AG04449 (cell line): ENCODE measurements around the gene BRMS1L.

Experiments
- CTCF ChIA-PET: fragments of 350-600 bp; formaldehyde crosslinking; extraction: SDS; loops from one replicate; lab custom pipeline; 2021; ENCODE audit warnings: antibody characterized with exemption; lab: Yijun Ruan, JAX
- POLR2A ChIA-PET: fragments of 400-600, 350-600 bp; formaldehyde crosslinking; extraction: SDS; loops from one replicate; lab custom pipeline; 2020; ENCODE audit warnings: antibody characterized with exemption, inconsistent platforms; lab: Yijun Ruan, JAX
- DNase-seq: peaks from one replicate; pipeline ENCODE4 v3.0.0-alpha.2; 2010; ENCODE audit warnings: low read depth, low spot score
- H3K4me3 ChIP-seq: 2 replicates; pipeline ENCODE4 v1.5.1; 2011; ENCODE audit warnings: low read depth, mild to moderate bottlenecking, control low read depth, low read length
- TF ChIP-seq, protein P1 (sequence below): IDR thresholded peaks from one replicate; pipeline ENCODE4 v1.5.1; 2011; ENCODE audit warnings: mild to moderate bottlenecking, moderate library complexity, low read length, control low read depth, inconsistent platforms; ENCODE audit not compliant: insufficient read depth; ENCODE audit errors: missing control alignments

BRMS1L gene

DNA sequence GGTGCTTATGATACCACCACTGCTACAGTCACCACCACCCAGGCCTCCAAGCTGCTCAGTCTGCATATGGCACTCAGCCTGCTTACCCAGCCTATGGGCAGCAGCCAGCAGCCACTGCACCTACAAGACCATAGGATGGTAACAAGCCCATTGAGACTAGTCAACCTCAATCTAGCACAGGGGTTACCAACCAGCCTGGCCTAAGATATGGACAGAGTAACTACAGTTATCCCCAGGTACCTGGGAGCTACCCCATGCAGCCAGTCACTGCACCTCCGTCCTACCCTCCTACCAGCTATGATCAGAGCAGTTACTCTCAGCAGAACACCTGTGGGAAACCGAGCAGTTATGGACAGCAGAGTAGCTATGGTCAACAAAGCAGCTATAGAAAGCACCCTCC, 55.1 kb downstream of the BRMS1L start:
- no peak for DNase-seq
- ChIA-PET CTCF (interaction anchor here (1.2 to 3.8 kb wide), 5 partner anchors 59 to 493 kb away, joined by 3 to 36 read pairs (median 4); no protein-coding TSS in a partner anchor), POLR2A (no interaction called here)
- no peak overlapping the region for H3K4me3 ChIP-seq
- TF ChIP-seq, protein P1, sequence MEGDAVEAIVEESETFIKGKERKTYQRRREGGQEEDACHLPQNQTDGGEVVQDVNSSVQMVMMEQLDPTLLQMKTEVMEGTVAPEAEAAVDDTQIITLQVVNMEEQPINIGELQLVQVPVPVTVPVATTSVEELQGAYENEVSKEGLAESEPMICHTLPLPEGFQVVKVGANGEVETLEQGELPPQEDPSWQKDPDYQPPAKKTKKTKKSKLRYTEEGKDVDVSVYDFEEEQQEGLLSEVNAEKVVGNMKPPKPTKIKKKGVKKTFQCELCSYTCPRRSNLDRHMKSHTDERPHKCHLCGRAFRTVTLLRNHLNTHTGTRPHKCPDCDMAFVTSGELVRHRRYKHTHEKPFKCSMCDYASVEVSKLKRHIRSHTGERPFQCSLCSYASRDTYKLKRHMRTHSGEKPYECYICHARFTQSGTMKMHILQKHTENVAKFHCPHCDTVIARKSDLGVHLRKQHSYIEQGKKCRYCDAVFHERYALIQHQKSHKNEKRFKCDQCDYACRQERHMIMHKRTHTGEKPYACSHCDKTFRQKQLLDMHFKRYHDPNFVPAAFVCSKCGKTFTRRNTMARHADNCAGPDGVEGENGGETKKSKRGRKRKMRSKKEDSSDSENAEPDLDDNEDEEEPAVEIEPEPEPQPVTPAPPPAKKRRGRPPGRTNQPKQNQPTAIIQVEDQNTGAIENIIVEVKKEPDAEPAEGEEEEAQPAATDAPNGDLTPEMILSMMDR: no peak

DNA sequence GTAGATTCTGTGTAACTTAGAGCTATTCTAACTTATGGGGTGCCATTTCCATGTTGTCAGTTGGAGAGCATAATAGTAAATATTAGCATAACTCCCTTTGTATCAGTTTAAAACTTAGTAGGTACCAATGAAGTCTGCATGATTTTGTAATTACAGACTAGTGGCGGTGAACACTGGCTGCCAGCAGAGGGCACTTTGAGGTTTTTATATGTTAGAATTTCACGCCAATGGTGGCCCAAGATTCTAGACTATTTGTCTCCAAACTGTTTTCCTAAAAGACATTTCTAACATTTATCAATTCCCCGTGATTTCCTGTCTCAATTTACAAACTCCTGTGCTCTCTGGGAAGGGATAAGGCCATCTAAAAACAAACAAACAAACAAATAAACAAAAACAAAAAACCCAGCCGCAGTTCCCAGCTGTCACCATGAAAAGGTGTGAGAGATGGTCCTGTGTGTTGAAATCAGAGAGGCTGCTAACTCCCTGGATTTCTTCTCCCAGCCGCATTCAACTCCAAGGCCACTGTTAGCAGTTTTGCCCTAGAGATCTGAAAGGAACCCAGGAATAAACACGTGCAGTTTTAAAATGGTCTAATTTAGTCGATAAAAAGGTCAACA, 57.6 kb downstream of the BRMS1L start:
- no peak overlapping the region for H3K4me3 ChIP-seq
- TF ChIP-seq, protein P1: peak; percentile 54
- no peak for DNase-seq
- CTCF ChIA-PET: interaction anchor here (0.6 to 3.8 kb wide), 16 partner anchors 8 to 1267 kb away, joined by 3 to 36 read pairs (median 3); no protein-coding TSS in a partner anchor
- POLR2A ChIA-PET: no interaction called here

DNA sequence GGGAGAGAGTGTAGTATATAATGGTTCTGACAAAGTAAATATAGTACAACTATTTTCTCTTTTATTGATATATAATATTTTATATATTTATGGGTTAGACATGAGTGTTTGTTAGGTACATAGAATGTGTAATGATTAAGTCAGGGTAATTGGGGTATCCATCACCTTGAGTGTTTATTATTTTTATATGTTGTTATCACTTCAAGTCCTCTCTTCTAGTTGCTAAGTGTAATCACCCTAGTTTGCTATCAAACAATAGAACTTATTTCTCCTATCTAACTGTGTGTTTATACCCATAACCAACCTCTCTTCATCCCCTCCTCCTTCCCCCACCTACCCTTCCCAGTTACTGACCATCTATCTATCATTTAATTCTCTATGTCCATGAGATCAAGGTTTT, 64.2 kb downstream of the BRMS1L start:
- ChIA-PET CTCF (no interaction called here), POLR2A (no interaction called here)
- no peak for DNase-seq
- TF ChIP-seq, protein P1: no peak
- no peak overlapping the region for H3K4me3 ChIP-seq

DNA sequence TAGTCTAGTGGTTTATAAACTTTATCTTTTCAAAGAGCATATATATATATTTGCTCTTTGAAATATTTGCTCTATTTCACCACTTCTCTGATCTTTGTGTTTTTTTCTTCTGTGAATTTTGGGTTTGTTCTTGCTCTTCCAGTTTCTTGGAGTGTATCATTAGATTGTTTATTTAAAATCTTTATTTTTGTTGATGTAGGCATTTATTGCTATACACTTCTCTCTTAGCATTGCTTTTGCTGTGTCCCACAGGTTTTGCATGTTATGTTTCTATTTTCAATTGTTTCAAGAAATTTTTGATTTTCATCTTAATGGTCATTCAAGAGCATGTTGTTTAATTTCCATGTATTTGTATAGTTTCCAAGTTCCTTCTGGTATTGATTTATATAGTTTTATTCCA, 69.1 kb downstream of the BRMS1L start:
- DNase-seq: no peak
- TF ChIP-seq, protein P1: no peak
- no peak overlapping the region for H3K4me3 ChIP-seq
- ChIA-PET POLR2A (no interaction called here), CTCF (no interaction called here)

DNA sequence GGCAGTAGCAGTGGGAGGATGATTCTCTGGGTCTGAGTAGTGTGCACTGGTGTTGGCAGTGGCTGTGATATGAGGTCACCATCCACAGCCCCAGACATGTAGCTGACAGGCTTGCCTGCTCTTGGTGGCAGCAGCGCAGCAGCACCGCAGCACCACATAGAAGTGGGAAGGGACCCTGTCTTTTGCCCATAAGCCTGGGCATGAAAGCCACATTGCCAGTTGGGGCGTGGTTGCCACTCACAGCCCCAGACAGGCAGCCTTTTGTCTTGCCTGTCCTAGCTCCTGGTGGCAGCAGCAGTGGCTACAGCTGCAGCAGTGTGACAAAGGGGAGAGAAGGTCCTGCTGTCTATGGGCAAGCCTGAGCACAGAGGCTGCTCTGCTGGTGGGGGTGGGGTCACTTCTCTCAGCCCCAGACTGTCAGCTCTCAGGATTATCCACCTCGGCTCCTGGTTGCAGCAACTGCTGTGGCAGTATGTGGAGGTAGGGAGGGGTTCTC, 71.5 kb downstream of the BRMS1L start:
- DNase-seq: no peak
- TF ChIP-seq, protein P1: no peak
- CTCF ChIA-PET: no interaction called here
- no peak overlapping the region for H3K4me3 ChIP-seq
- POLR2A ChIA-PET: no interaction called here

DNA sequence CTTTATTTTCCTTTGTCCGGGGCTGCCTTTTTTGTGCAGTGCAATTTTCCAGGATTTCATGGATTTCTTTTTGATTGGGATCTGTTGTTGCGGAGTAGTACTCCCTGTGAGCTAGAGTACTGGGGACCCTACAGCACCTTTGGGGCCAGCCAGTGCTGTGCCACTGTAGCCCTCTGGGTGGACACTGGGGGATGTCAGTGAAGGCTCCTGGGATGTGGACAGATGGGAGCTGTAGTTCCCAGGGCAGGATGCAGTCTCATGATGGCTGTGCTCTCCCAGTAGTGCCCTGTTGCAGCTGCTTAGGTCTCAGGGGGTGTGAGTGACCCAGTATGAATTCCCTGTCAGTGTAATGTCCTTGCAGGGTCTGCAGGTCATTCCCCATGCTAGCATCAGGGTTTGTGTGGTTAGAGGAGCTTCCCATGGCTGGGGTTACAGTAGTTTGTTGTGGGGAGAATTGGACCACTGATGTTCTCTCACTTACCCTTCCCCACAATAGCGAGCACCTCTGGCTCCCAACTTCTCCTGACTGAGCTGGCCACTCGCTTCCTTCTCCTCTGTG, 72.2 kb downstream of the BRMS1L start:
- ChIA-PET CTCF (no interaction called here), POLR2A (interaction anchor here (0.5 kb wide), 1 partner anchor 75 kb away, joined by 3 read pairs; no protein-coding TSS in a partner anchor)
- TF ChIP-seq, protein P1: no peak
- no peak for DNase-seq
- H3K4me3 ChIP-seq: no peak overlapping the region
